Ishikawa (cell line): Measurements from ENCODE around the gene FHL3.

Experiments
- CEBPB ChIP-seq: IDR thresholded peaks from 2 replicates; pipeline ENCODE4 v1.6.1; 2012
- CREB1 ChIP-seq: IDR thresholded peaks from 2 replicates; pipeline ENCODE4 v1.6.1; 2012; ENCODE audit warnings: low read depth
- EGR1 ChIP-seq: IDR thresholded peaks from 2 replicates; pipeline ENCODE4 v1.6.1; 2012
- EP300 ChIP-seq: IDR thresholded peaks from 2 replicates; pipeline ENCODE4 v1.6.1; 2012; ENCODE audit warnings: borderline replicate concordance
- FOXM1 ChIP-seq: IDR thresholded peaks from 2 replicates; pipeline ENCODE4 v1.6.1; 2012; ENCODE audit warnings: low read depth, borderline replicate concordance
- MAX ChIP-seq: IDR thresholded peaks from 2 replicates; pipeline ENCODE4 v1.6.1; 2012
- NFIC ChIP-seq: IDR thresholded peaks from 2 replicates; pipeline ENCODE4 v1.6.1; 2012
- RAD21 ChIP-seq: IDR thresholded peaks from 2 replicates; pipeline ENCODE4 v1.6.1; 2012; ENCODE audit warnings: low read depth
- TAF1 ChIP-seq: IDR thresholded peaks from 2 replicates; pipeline ENCODE4 v1.6.1; 2012; ENCODE audit warnings: low read depth, mild to moderate bottlenecking
- TCF12 ChIP-seq: IDR thresholded peaks from 2 replicates; pipeline ENCODE4 v1.6.1; 2012; ENCODE audit warnings: low read depth
- TEAD4 ChIP-seq: IDR thresholded peaks from 2 replicates; pipeline ENCODE4 v1.6.1; 2012
- YY1 ChIP-seq: IDR thresholded peaks from 2 replicates; pipeline ENCODE4 v1.6.1; 2012; ENCODE audit warnings: low read depth
- ZBTB7A ChIP-seq: IDR thresholded peaks from 2 replicates; pipeline ENCODE4 v1.6.1; 2012; ENCODE audit warnings: low read depth
- TF ChIP-seq, protein P1 (sequence below): IDR thresholded peaks from 2 replicates; pipeline ENCODE4 v1.6.1; 2012
- TF ChIP-seq, protein P2 (sequence below): IDR thresholded peaks from 2 replicates; pipeline ENCODE4 v1.6.1; 2012; ENCODE audit warnings: low read depth, mild to moderate bottlenecking

FHL3 gene, protein sequence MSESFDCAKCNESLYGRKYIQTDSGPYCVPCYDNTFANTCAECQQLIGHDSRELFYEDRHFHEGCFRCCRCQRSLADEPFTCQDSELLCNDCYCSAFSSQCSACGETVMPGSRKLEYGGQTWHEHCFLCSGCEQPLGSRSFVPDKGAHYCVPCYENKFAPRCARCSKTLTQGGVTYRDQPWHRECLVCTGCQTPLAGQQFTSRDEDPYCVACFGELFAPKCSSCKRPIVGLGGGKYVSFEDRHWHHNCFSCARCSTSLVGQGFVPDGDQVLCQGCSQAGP

GRCh38 chr1:38005195-38006007, at the start of gene FHL3:
TSS of gene FHL3 (minus strand) at chr1:38005514. CDS start at chr1:37999412, 6,102 bp downstream.
- TF ChIP-seq EGR1 (peak; percentile 48; the same call in 1 of the 2 replicates), CREB1 (no peak), ZBTB7A (0 out of 2 replicates have a peak, but pooled peaks have one; percentile 48), TAF1 (peak; percentile 75; the same call in 1 of the 2 replicates)

DNA sequence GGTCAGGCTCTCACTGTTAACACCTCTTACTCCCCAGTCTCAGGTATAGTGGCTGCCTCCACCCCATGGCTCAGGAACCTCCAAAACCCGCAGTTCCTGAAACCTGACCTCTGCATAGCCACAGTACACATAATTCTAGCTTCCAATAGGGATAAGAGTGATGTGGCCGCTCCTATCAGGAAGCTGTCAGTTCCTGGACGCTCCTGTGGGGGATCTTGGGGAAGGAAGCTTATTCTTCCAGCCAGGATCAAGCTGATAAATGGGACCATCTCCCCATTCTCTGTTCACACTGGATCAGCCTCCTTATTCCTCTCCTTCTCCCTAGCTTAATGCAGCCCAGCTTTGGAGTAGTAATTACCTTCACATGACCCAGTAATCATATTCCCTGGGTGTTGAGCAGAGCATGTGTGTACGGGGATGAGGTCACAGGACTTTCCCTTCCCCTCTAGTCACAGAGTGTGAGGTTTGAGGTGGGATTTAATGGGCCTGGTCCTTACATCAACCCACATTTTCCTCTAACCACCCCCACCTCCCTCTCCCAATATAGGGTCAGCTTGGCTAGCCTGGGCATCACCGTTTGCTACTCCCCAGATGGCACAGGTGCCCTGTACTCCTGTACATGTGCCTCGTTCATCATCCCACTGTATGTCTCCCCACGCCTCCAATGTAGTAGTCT, 48.2 kb upstream of the FHL3 start:
- TF ChIP-seq CEBPB (no peak), TEAD4 (no peak), EP300 (no peak), TAF1 (no peak), MAX (no peak)
- TF ChIP-seq, protein P1, sequence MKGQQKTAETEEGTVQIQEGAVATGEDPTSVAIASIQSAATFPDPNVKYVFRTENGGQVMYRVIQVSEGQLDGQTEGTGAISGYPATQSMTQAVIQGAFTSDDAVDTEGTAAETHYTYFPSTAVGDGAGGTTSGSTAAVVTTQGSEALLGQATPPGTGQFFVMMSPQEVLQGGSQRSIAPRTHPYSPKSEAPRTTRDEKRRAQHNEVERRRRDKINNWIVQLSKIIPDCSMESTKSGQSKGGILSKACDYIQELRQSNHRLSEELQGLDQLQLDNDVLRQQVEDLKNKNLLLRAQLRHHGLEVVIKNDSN: no peak

DNA sequence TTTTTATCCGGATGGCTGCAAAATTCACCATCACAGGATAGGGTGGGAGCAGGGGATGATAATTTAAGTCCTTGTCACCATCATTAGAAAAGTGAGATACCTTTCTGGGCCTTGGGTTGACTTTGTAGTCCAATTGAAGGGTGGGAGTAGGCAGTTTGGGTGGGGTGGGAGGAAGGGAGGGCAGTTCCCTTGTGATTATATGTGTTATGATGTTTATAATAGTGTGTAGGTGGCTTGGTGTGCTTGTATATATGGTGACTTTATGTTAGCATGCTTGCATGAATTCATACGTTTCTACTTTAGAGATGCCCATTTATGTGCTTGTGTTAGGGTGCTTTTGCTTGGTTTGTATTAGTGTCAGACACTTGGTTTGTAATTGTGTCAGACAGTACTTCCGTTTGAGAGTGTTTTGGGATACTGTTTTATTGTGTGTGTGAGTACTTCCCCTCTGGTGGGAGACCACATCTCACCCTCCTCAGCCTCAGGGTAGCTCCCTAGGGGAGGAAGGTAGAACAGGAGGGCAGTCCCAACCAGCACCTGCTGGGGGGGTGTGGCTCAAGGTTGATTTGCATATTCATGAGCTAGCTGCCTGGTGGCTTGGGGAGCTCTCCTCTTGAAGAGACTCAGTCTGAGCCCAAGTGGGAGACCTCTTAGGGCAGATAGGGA, 47.6 kb upstream of the FHL3 start:
- TF ChIP-seq ZBTB7A (no peak), TCF12 (no peak), MAX (no peak), RAD21 (no peak), CREB1 (no peak), YY1 (no peak), CEBPB (no peak), EP300 (no peak), NFIC (no peak), FOXM1 (no peak), TEAD4 (no peak), TAF1 (no peak), EGR1 (no peak)
- TF ChIP-seq, protein P2, sequence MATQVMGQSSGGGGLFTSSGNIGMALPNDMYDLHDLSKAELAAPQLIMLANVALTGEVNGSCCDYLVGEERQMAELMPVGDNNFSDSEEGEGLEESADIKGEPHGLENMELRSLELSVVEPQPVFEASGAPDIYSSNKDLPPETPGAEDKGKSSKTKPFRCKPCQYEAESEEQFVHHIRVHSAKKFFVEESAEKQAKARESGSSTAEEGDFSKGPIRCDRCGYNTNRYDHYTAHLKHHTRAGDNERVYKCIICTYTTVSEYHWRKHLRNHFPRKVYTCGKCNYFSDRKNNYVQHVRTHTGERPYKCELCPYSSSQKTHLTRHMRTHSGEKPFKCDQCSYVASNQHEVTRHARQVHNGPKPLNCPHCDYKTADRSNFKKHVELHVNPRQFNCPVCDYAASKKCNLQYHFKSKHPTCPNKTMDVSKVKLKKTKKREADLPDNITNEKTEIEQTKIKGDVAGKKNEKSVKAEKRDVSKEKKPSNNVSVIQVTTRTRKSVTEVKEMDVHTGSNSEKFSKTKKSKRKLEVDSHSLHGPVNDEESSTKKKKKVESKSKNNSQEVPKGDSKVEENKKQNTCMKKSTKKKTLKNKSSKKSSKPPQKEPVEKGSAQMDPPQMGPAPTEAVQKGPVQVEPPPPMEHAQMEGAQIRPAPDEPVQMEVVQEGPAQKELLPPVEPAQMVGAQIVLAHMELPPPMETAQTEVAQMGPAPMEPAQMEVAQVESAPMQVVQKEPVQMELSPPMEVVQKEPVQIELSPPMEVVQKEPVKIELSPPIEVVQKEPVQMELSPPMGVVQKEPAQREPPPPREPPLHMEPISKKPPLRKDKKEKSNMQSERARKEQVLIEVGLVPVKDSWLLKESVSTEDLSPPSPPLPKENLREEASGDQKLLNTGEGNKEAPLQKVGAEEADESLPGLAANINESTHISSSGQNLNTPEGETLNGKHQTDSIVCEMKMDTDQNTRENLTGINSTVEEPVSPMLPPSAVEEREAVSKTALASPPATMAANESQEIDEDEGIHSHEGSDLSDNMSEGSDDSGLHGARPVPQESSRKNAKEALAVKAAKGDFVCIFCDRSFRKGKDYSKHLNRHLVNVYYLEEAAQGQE: no peak
- TF ChIP-seq, protein P1: no peak

DNA sequence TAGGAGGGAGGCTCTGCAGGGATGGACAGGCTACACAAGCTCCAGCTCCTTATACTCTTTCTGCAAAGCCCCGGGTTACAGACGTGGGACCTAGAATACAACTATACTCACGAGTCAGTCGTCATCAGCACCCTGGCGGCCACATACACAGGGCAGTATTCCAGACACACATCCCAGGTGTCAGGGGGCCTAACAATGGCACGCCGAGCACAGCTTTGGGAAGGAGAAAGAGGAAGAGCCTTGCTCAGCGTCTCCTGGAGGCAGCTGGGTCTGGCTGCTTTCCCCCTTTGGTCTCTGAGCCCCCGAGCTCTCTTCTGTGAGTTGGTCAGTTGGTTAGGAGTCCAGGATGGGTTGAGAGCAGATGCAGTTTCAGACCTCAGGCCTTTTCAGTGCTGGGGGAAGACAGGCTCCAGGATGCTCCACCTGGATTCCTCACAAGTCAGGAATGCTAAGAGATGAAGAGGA, 45.8 kb upstream of the FHL3 start:
- TF ChIP-seq NFIC: no peak
- no peak for TF ChIP-seq CEBPB
- TF ChIP-seq, protein P2: no peak
- TF ChIP-seq CREB1: no peak
- TF ChIP-seq EP300: no peak
- TF ChIP-seq TCF12: no peak
- TF ChIP-seq MAX: no peak
- no peak for TF ChIP-seq RAD21
